ENCODE measurements around the gene MALAT1. TPM values are rescaled to one million over a fixed set of nuclear protein-coding genes. Genes with fewer than 3 reads are reported as not detected.

Gene MALAT1
- total and polyA plus RNA-seq, 2 of the 13 experiments (the other 11 are each of a cell fraction or from before 2014, with no cell fraction given) = 143 to 1,237 TPM

- TF ChIP-seq KLF9 (CRISPR knock-in tag; IDR thresholded peaks at IDR 0.05; ENCODE audit: low read depth) (no peak), ZNF256 (CRISPR knock-in tag; conservative IDR thresholded peaks at IDR 0.05) (peak; percentile 44), SRF (IDR thresholded peaks at IDR 0.05; ENCODE audit: low read depth, low read length) (peak; percentile 18; the same call in 1 of the 2 replicates), CEBPB (IDR thresholded peaks at IDR 0.05; ENCODE audit: borderline replicate concordance, low read depth, low read length) (peak; percentile 77), SP1 (IDR thresholded peaks at IDR 0.05) (no peak), SP1 (CRISPR knock-in tag; IDR thresholded peaks at IDR 0.05) (peak; percentile 81), ZNF205 (CRISPR knock-in tag; IDR thresholded peaks at IDR 0.05) (peak; percentile 79; the same call in 1 of the 2 replicates), TEAD2 (CRISPR knock-in tag; IDR thresholded peaks at IDR 0.05) (peak; percentile 31; the same call in 1 of the 2 replicates), IRX3 (CRISPR knock-in tag; IDR thresholded peaks at IDR 0.05; ENCODE audit: borderline replicate concordance, low read depth) (no peak; the same call in 1 of the 2 replicates), NAIF1 (CRISPR knock-in tag; IDR thresholded peaks at IDR 0.05; ENCODE audit: borderline replicate concordance) (peak; percentile 58; the same call in 1 of the 2 replicates), KMT2A (CRISPR knock-in tag; IDR thresholded peaks at IDR 0.05) (peak; percentile 90), BRCA1 (CRISPR knock-in tag; IDR thresholded peaks at IDR 0.05) (no peak), ELK4 (CRISPR knock-in tag; IDR thresholded peaks at IDR 0.05; ENCODE audit: borderline replicate concordance) (no peak), ZNF713 (CRISPR knock-in tag; IDR thresholded peaks at IDR 0.05) (no peak), PPARG (CRISPR knock-in tag; conservative IDR thresholded peaks at IDR 0.05) (peak; percentile 54; the same call in 1 of the 2 replicates), ZNF800 (CRISPR knock-in tag; IDR thresholded peaks at IDR 0.05) (no peak), ZSCAN30 (CRISPR knock-in tag; IDR thresholded peaks at IDR 0.05) (0 out of 2 replicates have a peak, but pooled peaks have one; percentile 26), KLF16 (CRISPR knock-in tag; IDR thresholded peaks at IDR 0.05) (peak in 1 of 2 experiments; percentile 96; a peak in 2 of 4 replicates), ZNF232 (CRISPR knock-in tag; IDR thresholded peaks at IDR 0.05; ENCODE audit: borderline replicate concordance) (peak; percentile 79; the same call in 1 of the 2 replicates), NFYC (CRISPR knock-in tag; IDR thresholded peaks at IDR 0.05) (0 out of 2 replicates have a peak, but pooled peaks have one; percentile 30), ZBTB46 (CRISPR knock-in tag; IDR thresholded peaks at IDR 0.05; ENCODE audit: borderline replicate concordance) (no peak), ZFP1 (CRISPR knock-in tag; IDR thresholded peaks at IDR 0.05) (no peak), MYC (CRISPR knock-in tag; IDR thresholded peaks at IDR 0.05; ENCODE audit: borderline replicate concordance) (peak; percentile 67), ZNF607 (CRISPR knock-in tag; IDR thresholded peaks at IDR 0.05; ENCODE audit: borderline replicate concordance) (no peak), HDAC1 (CRISPR knock-in tag; IDR thresholded peaks at IDR 0.05) (no peak; the same call in 1 of the 2 replicates), ZNF749 (CRISPR knock-in tag; IDR thresholded peaks at IDR 0.05; ENCODE audit: borderline replicate concordance) (no peak), FOXM1 (CRISPR knock-in tag; IDR thresholded peaks at IDR 0.05) (no peak)
These were observed at the start of gene MALAT1 (continued) for GRCh38 chr11:65498977-65499712.

All from HepG2 (cell line).